Mucosa of descending colon (tissue), 3 donors: Measurements from ENCODE around the gene TAF5L. TPM values are rescaled to one million over a fixed set of nuclear protein-coding genes. Genes with fewer than 3 reads are reported as not detected.
A peak's percentile ranks its signal among the peaks of the same experiment; 100 is the strongest.
"Not testable (repeated sequence)": the region's sequence is repeated elsewhere in the genome, so short reads cannot be mapped to it uniquely, and the experiment has no call there.

ENCODE experiments used
- ATAC-seq: fragments of 200-7000 bp; cut with Tn5 transposase; one replicate; pipeline ENCODE4 v1.9.1; 2020; ENCODE audit warnings: mild to moderate bottlenecking, moderate library complexity
- DNase-seq, 3 donors: peaks; one replicate each; pipeline ENCODE4 v3.0.0-alpha.2; 2020
- H3K36me3 ChIP-seq: fragments of 200-600 bp; one replicate; pipeline ENCODE4 v1.8.0; 2021; ENCODE audit warnings: low read depth, mild to moderate bottlenecking
- H3K4me1 ChIP-seq: fragments of 200-600 bp; one replicate; pipeline ENCODE4 v1.8.0; 2021; ENCODE audit warnings: low read depth, mild to moderate bottlenecking
- H3K4me3 ChIP-seq: fragments of 200-600 bp; one replicate; pipeline ENCODE4 v1.8.0; 2021; ENCODE audit warnings: mild to moderate bottlenecking
- H3K9me3 ChIP-seq: fragments of 200-600 bp; one replicate; pipeline ENCODE4 v1.8.0; 2021; ENCODE audit warnings: mild to moderate bottlenecking
- CTCF ChIP-seq: fragments of 200-600 bp; IDR thresholded peaks from one replicate; pipeline ENCODE4 v1.8.0; 2022; ENCODE audit warnings: antibody characterized with exemption, mild to moderate bottlenecking
- intact Hi-C, 2 donors: fragments of 100-400 bp; cut with DNase I in 1 of 2; cut with micrococcal nuclease in 1 of 2; formaldehyde crosslinking; loops; one replicate each; pipeline versions ENCODE4 v1.11.0 to v1.11.1; 2022; cut with DNase I, micrococcal nuclease
- total RNA-seq, 3 donors: library from RNA; stranded (reverse); fragmentation: NEBNext Ultra II Directional in 2 of 3; extraction: Animal tissue kit (Norgen Biotek cat#: 25700) in 2 of 3; gene quantifications; one replicate each; pipeline versions ENCODE4 v1.2.1 to v1.2.4, GENCODE V29; 2021 to 2023
- donor health status: DM: no; HTN: no; CAD: no; lungs with moderate emphysema.
- donor health status: DM: no; HTN: no; CAD: no.
- donor health status: DM: no; HTN: yes; CAD: no.

Gene TAF5L
- total RNA-seq, 3 donors from 2014 or later: 21.1 to 25.1 (median 23.4) TPM

- Histone ChIP-seq H3K4me3 (no peak overlapping the region), H3K4me1 (peaks cover 3% of the 10 kb centered on the region), H3K36me3 (peaks cover 3% of the 10 kb centered on the region), H3K9me3 (no peaks in the 10 kb centered on the region)
- TF ChIP-seq CTCF: no peak
- DNase-seq (peak in 1 of 3 donors; percentile 12), ATAC-seq (peak; percentile 58)
- intact Hi-C loops: no loop called here
These were observed 28.8 kb downstream of the TAF5L start for GRCh38 chr1:229596925-229597699.

- DNase-seq, ATAC-seq, intact Hi-C loops, H3K36me3 ChIP-seq, H3K9me3 ChIP-seq, H3K4me1 ChIP-seq, H3K4me3 ChIP-seq: not testable (repeated sequence)
These were observed 30.0 kb downstream of the TAF5L start for GRCh38 chr1:229595876-229596275.

- ATAC-seq (no peak), DNase-seq (no peak)
- TF ChIP-seq CTCF: no peak
- Histone ChIP-seq H3K4me1 (peaks cover 3% of the 10 kb centered on the region), H3K36me3 (no peaks in the 10 kb centered on the region), H3K4me3 (no peak overlapping the region), H3K9me3 (no peaks in the 10 kb centered on the region)
- intact Hi-C loops: no loop called here
These were observed 31.5 kb downstream of the TAF5L start for GRCh38 chr1:229594227-229595008.

GRCh38 chr1:229593800-229594199 is 32.1 kb downstream of the TAF5L start:
- H3K9me3 ChIP-seq: no peaks in the 10 kb centered on the region
- no peaks in the 10 kb centered on the region for H3K4me1 ChIP-seq
- DNase-seq (no peak), ATAC-seq (no peak)
- no peaks in the 10 kb centered on the region for H3K36me3 ChIP-seq
- no peak for TF ChIP-seq CTCF
- intact Hi-C loops: no loop called here
- no peak overlapping the region for H3K4me3 ChIP-seq

- no peaks in the 10 kb centered on the region for H3K9me3 ChIP-seq
- intact Hi-C loops: no loop called here
- DNase-seq (no peak), ATAC-seq (no peak)
- TF ChIP-seq CTCF: no peak
- no peaks in the 10 kb centered on the region for H3K36me3 ChIP-seq
- H3K4me1 ChIP-seq: no peaks in the 10 kb centered on the region
- no peak overlapping the region for H3K4me3 ChIP-seq
These were observed 35.8 kb downstream of the TAF5L start for GRCh38 chr1:229590119-229590518.

- no peak for ATAC-seq
- DNase-seq: no peak
- Histone ChIP-seq H3K4me1 (no peaks in the 10 kb centered on the region), H3K9me3 (no peaks in the 10 kb centered on the region), H3K36me3 (no peaks in the 10 kb centered on the region), H3K4me3 (no peak overlapping the region)
- intact Hi-C loops: no loop called here
- no peak for TF ChIP-seq CTCF
These were observed 40.6 kb downstream of the TAF5L start for GRCh38 chr1:229585338-229585737.
